Thyroid gland (tissue), 4 donors: ENCODE data around the gene URAD.

ENCODE experiments used
- POLR2A ChIP-seq, 2 donors: fragments of 450-650 bp; IDR thresholded peaks; one replicate each; pipeline ENCODE4 v1.6.1; 2017; ENCODE audit warnings: antibody characterized with exemption in 2 of 2, mild to moderate bottlenecking in 2 of 2, moderate library complexity in 1 of 2
- TF ChIP-seq, protein P1 (sequence below), 6 experiments: fragments of 200-600 bp in 3 of 6; fragments of 450-650 bp in 3 of 6; sonication (generic) in 3 of 6; IDR thresholded peaks; one replicate each; pipeline ENCODE4 v1.5.1; 2016 to 2019; ENCODE audit warnings: antibody characterized with exemption in 6 of 6, mild to moderate bottlenecking in 2 of 6, inconsistent platforms in 1 of 6, moderate library complexity in 1 of 6

GRCh38 chr13:28027607-28028364, 39.3 kb upstream of the URAD start:
- no peak for TF ChIP-seq POLR2A (IDR thresholded peaks at IDR 0.05)
- TF ChIP-seq, protein P1, sequence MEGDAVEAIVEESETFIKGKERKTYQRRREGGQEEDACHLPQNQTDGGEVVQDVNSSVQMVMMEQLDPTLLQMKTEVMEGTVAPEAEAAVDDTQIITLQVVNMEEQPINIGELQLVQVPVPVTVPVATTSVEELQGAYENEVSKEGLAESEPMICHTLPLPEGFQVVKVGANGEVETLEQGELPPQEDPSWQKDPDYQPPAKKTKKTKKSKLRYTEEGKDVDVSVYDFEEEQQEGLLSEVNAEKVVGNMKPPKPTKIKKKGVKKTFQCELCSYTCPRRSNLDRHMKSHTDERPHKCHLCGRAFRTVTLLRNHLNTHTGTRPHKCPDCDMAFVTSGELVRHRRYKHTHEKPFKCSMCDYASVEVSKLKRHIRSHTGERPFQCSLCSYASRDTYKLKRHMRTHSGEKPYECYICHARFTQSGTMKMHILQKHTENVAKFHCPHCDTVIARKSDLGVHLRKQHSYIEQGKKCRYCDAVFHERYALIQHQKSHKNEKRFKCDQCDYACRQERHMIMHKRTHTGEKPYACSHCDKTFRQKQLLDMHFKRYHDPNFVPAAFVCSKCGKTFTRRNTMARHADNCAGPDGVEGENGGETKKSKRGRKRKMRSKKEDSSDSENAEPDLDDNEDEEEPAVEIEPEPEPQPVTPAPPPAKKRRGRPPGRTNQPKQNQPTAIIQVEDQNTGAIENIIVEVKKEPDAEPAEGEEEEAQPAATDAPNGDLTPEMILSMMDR (IDR thresholded peaks at IDR 0.05), result no peak
